ENCODE measurements around the gene RNGTT. TPM values are rescaled to one million over a fixed set of nuclear protein-coding genes. Genes with fewer than 3 reads are reported as not detected.

RNGTT gene
- total and polyA plus RNA-seq, 10 of the 15 experiments (the other 5 are each of a cell fraction or from before 2014, with no cell fraction given): 7.7 to 30.4 (median 22.2) TPM

DNA sequence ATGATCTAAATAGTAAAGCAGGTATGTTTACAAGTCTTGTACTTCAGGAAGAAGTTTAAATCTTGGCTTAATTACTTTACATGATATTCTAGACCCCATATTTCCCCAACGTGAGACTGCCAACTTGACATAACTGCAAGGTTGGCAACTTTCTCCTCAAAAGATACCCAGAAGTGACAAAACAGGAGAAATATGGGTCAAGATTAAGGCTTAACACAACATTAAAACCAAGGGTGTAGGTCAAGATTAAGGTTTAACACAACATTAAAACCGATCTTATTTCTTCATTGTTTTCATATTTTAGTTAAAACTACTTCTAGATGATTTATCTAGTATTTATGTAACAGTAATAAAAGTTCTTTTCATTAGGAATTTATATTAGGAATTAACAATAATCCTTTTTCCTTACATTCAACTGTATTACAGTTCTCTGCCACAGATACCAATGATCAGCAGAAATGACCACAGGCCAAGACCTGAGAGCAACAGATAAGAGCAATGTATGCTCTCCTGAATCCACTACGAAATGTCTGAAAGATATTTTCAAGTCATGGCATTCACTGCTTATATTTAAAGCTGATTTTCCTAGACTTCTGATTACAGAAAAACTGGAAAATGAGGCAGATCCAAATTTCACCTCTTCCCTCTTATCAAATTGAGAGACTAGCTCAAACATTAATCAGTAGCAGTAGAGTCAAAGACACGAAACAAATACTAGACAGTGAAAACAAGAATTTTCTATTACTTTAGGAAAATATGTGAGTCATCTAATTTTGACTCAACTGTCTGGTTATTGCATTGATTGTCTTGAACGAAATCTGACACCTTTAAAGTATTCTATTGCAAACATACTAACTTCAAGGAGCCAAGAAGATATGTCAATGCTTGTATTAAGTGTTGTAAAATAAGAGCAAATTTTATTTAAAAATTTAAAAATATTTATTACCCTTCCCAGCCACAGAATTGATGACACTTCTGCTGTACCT is 72.3 kb downstream of the RNGTT start:
- ATAC-seq (no peak), DNase-seq (ENCODE audit: low read depth, low spot score) (no peak), FAIRE-seq (no peak)
- POLR2A ChIA-PET: no interaction called here
- 79% methylated on average over 5 of the region's 5 CpGs for WGBS (ENCODE audit: insufficient coverage, insufficient replicate concordance, low lambda C conversion rate, missing lambda C conversion rate)
- Histone ChIP-seq H3K9me3 (replicated peaks; ENCODE audit: control insufficient read depth, insufficient read depth, low read length) (no peaks in the 10 kb centered on the region; the same call in 2 of the 3 replicates), H3K4me1 (ENCODE audit: control insufficient read depth, insufficient read depth, low read length) (no peaks in the 10 kb centered on the region), H4K20me1 (ENCODE audit: control insufficient read depth, insufficient read depth) (no peaks in the 10 kb centered on the region), H3K79me2 (ENCODE audit: control insufficient read depth, insufficient read depth, low read length) (no peaks in the 10 kb centered on the region), H3K4me3 (no peak overlapping the region), H3K27ac (ENCODE audit: control insufficient read depth, insufficient read depth) (no peak overlapping the region), H3K27me3 (replicated peaks in 1 of 2; ENCODE audit: control insufficient read depth in 2 of 2, insufficient read depth in 2 of 2, low read length in 1 of 2) (no peaks in the 10 kb centered on the region), H3K36me3 (ENCODE audit: control insufficient read depth in 2 of 2, insufficient read depth in 2 of 2, low read length in 1 of 2) (no peaks in the 10 kb centered on the region; a peak in 2 of 4 replicates), H3K9ac (ENCODE audit: control insufficient read depth, insufficient read depth, low read length) (no peak overlapping the region), H2AFZ (ENCODE audit: control insufficient read depth, low read depth, low read length) (no peak overlapping the region), H3K4me2 (ENCODE audit: control insufficient read depth, insufficient read depth) (no peak overlapping the region)
- CTCF ChIA-PET: interaction anchor here (1.8 to 2.2 kb wide), 2 partner anchors 8 to 20 kb away, joined by 7 to 10 read pairs; no protein-coding TSS in a partner anchor
- in situ Hi-C loops (cut with MboI): no loop called here
- RAD21 ChIA-PET (ENCODE audit: unreplicated experiment): interaction anchor here (1.2 kb wide), 1 partner anchor 23 kb away, joined by 4 read pairs; no protein-coding TSS in a partner anchor
- SMC1A ChIA-PET (ENCODE audit: uncharacterized antibody, unreplicated experiment): interaction anchor here (0.7 to 2.2 kb wide), 3 partner anchors 9 to 20 kb away, joined by 3 to 10 read pairs (median 7); no protein-coding TSS in a partner anchor
- no TSS peak for BruUV-seq (replicated peaks)
- no peak for TF ChIP-seq MYB (IDR thresholded peaks at IDR 0.05; ENCODE audit: borderline replicate concordance, low read depth, low read length)
- TF ChIP-seq CREM (IDR thresholded peaks at IDR 0.05; ENCODE audit: low read depth): no peak
- no peak for TF ChIP-seq SMARCA5 (IDR thresholded peaks at IDR 0.05)
- no peak for TF ChIP-seq MLLT1 (IDR thresholded peaks at IDR 0.05)
- TF ChIP-seq RUNX3 (IDR thresholded peaks at IDR 0.05; ENCODE audit: low read length): no peak
- TF ChIP-seq BHLHE40 (IDR thresholded peaks at IDR 0.05; ENCODE audit: borderline replicate concordance in 1 of 2, low read depth in 2 of 2, low read length in 1 of 2): no peak
- intact Hi-C loops (cut with micrococcal nuclease; ENCODE audit: unreplicated experiment): no loop called here
